K562 (cell line): ENCODE measurements around the gene B2M. TPM values are rescaled to one million over a fixed set of nuclear protein-coding genes. Genes with fewer than 3 reads are reported as not detected.

Source experiments
- ATF3 ChIP-seq, 2 experiments: fragments of 450-650 bp in 1 of 2; sonication (generic) in 1 of 2; formaldehyde crosslinking in 1 of 2; IDR thresholded peaks in 1 of 2; conservative IDR thresholded peaks in 1 of 2; 2 replicates each; pipeline versions ENCODE4 v1.6.1 to v1.8.1; 2016 to 2023; ENCODE audit warnings: mild to moderate bottlenecking in 2 of 2, moderate library complexity in 2 of 2, inconsistent platforms in 1 of 2, missing genetic modification reagents in 1 of 2
- CBX3 ChIP-seq, 2 experiments: IDR thresholded peaks; 1 replicate in 1 of 2; 2 replicates in 1 of 2; pipeline ENCODE4 v1.6.1; 2012; ENCODE audit warnings: inconsistent platforms in 2 of 2, low read length in 2 of 2, borderline replicate concordance in 1 of 2, control low read depth in 1 of 2
- HDAC1 ChIP-seq, 2 experiments: fragments of 450-650 bp; IDR thresholded peaks; 2 replicates each; pipeline ENCODE4 v1.6.1; 2016 to 2017; ENCODE audit warnings: inconsistent platforms in 1 of 2, mild to moderate bottlenecking in 1 of 2, moderate library complexity in 1 of 2
- IRF2 ChIP-seq: sonication (generic); formaldehyde crosslinking; IDR thresholded peaks from 2 replicates; pipeline ENCODE4 v1.8.1; 2022; ENCODE audit warnings: mild to moderate bottlenecking, missing genetic modification reagents
- KDM5B ChIP-seq: fragments of 200-600 bp; sonication (generic); IDR thresholded peaks from 2 replicates; pipeline ENCODE4 v1.6.1; 2012; ENCODE audit warnings: low read depth, mild to moderate bottlenecking, moderate library complexity, low read length, control low read depth, inconsistent platforms; ENCODE audit not compliant: insufficient replicate concordance
- MCM5 ChIP-seq: fragments of 450-650 bp; IDR thresholded peaks from 2 replicates; pipeline ENCODE4 v1.6.1; 2016; ENCODE audit warnings: low read depth
- NEUROD1 ChIP-seq: fragments of 150-350 bp; IDR thresholded peaks from 2 replicates; pipeline ENCODE4 v1.6.1; 2014; ENCODE audit warnings: borderline replicate concordance, low read length, low read depth; ENCODE audit not compliant: partially characterized antibody
- TRIM24 ChIP-seq, 2 experiments: fragments of 450-650 bp; IDR thresholded peaks; 2 replicates each; pipeline ENCODE4 v1.6.1; 2016
- polyA plus RNA-seq, 8 experiments: library from polyadenylated mRNA; depleted of rRNA in 4 of 8; stranded (reverse) in 5 of 8; unstranded in 3 of 8; fragments of >200 nt; fragmentation: Nextera tagmentation in 2 of 8; fragmentation: Illumina TruSeq in 1 of 8; extraction: Ambion mirVana in 2 of 8; extraction: Trizol in 1 of 8; gene quantifications; 2 replicates each; pipeline versions ENCODE4 v1.2.1 to v1.2.3, GENCODE V29; 2011 to 2014; ENCODE audit warnings: inconsistent platforms in 1 of 8, missing spikeins in 1 of 8
- total RNA-seq, 7 experiments: library from RNA; depleted of rRNA in 6 of 7; stranded (reverse); fragments of >200 nt in 6 of 7; fragmentation: Illumina TruSeq in 2 of 7; extraction: Trizol in 2 of 7; gene quantifications; 2 replicates each; pipeline versions ENCODE4 v1.2.1 to v1.2.3, GENCODE V29; 2011 to 2021; ENCODE audit warnings: low replicate concordance in 1 of 7

Gene B2M
- total and polyA plus RNA-seq, 9 of the 15 experiments (the other 6 are each of a cell fraction or from before 2014, with no cell fraction given), result 460 to 3,138 (median 1,032) TPM

GRCh38 chr15:44728576-44729407, 17.5 kb downstream of the B2M start (continued):
- TF ChIP-seq ATF3 (IDR thresholded peaks at IDR 0.05) (peak; percentile 96), ATF3 (CRISPR knock-in tag; conservative IDR thresholded peaks at IDR 0.05) (peak; percentile 78; the same call in 1 of the 2 replicates), TRIM24 (IDR thresholded peaks at IDR 0.05) (peak; percentile 37 to 45; a peak in 3 of 4 replicates), HDAC1 (IDR thresholded peaks at IDR 0.05) (peak in 1 of 2 experiments; percentile 86; a peak in 2 of 4 replicates), MCM5 (no peak), IRF2 (CRISPR knock-in tag) (no peak), CBX3 (IDR thresholded peaks at IDR 0.05; ENCODE audit: borderline replicate concordance in 1 of 2, low read length in 2 of 2) (no peak; a peak in 1 of 3 replicates), NEUROD1 (peak; percentile 34), KDM5B (peak; percentile 74)
